DMS79 (cell line): ENCODE data around the gene ADIPOR2.

ENCODE experiments used
- DNase-seq: peaks from one replicate; lab custom pipeline; 2025; lab: John Stamatoyannopoulos, UW

ADIPOR2 gene

DNA sequence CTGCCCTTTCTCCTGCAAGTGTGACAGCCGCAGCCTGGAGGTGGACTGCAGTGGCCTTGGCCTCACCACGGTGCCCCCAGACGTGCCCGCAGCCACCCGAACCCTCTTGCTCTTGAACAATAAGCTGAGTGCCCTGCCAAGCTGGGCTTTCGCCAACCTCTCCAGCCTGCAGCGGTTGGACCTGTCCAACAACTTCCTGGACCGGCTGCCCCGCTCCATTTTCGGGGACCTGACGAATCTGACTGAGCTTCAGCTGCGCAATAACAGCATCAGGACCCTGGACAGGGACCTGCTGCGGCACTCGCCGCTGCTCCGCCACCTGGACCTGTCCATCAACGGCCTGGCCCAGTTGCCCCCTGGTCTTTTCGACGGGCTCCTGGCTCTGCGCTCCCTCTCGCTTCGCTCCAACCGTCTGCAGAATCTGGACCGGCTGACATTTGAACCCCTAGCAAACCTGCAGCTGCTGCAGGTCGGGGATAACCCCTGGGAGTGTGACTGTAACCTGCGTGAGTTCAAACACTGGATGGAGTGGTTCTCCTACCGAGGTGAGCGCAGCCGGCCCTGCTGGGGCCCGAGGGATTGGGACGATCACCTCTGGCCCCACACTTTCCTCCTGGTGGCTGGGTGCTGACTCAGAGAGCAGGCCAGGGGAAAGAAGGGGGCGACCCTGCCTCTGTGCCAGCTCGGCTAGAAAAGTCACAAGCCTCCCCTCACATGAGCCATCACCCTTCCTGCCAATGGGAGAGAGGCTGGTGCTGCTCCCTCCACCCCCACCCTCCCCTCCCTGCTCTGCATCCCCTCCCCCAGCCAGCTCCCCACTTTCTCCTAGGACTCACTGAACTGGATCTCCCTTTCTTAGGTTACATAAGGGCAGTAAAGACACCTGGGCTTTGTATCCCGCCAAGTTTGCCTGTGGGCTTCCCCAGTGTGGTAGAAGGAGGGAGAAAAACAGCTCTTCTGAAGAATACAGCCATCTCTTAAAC lies 140.4 kb downstream of the ADIPOR2 start:
- DNase-seq: peak; percentile 85

GRCh38 chr12:1832801-1833595 lies 142.1 kb downstream of the ADIPOR2 start:
- no peak for DNase-seq

GRCh38 chr12:1833596-1834028 lies 142.7 kb downstream of the ADIPOR2 start:
- no peak for DNase-seq

DNA sequence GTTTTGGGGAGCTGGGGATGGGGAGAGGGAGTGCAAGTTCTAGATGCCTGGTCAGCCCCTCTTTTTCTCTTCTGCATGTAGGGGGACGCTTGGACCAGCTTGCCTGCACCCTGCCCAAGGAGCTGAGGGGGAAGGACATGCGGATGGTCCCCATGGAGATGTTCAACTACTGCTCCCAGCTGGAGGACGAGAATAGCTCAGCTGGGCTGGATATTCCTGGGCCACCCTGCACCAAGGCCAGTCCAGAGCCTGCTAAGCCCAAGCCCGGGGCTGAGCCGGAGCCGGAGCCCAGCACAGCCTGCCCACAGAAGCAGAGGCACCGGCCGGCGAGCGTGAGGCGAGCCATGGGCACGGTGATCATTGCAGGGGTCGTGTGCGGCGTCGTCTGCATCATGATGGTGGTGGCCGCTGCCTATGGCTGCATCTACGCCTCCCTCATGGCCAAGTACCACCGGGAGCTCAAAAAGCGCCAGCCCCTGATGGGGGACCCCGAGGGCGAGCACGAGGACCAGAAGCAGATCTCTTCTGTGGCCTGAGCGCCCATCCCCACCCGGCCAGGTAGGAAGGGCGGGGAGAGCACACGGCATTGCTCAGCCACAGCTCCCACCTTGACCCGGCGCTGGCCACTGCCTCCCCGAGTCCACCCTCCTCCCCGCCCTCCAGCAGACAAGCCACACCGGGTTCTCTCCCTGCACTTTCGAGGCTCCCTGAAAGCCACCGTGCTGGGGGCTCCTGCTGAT lies 143.5 kb downstream of the ADIPOR2 start:
- no peak for DNase-seq

DNA sequence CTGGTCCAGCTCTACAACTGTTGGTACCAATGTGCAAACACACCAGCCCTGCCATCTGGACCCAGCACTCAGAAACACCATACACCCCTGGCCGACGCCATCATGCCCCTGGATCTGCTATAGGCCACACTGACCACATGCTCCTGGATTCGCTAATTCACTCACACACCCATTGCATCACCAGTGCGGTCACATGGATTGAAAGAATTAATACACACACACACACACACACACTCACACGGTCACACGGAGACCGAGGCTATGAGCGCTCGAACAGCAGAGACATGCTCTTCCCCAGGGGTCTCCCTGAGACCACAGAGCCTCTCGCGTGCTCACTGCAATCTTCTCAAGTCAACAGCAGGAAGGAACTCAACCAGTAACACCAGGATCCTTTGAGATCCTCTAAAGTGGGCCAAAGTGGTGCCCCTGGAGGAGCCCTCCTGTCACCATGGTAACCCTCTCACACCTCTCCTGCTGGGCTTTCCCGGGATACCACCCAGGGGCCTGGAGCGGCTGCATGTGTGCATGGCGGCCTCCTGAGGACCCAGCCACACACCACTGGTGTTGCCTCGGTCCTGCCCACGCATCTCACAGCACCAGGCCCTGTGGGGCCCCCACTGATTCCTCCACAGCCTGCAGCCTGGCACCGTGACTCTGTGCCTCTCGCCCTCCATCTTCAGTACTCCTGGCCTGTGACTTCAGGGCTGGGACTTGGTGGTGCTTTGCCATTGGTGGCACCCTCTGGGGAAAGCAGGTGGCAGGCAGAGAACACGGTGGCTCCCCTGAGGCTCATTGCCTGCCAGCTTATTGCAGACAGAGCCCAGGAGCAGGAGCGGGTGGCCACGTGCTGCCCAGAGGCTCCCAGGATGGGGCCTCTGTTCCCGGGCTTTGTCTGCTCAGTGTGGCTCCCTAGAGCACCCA lies 144.6 kb downstream of the ADIPOR2 start:
- DNase-seq: no peak

DNA sequence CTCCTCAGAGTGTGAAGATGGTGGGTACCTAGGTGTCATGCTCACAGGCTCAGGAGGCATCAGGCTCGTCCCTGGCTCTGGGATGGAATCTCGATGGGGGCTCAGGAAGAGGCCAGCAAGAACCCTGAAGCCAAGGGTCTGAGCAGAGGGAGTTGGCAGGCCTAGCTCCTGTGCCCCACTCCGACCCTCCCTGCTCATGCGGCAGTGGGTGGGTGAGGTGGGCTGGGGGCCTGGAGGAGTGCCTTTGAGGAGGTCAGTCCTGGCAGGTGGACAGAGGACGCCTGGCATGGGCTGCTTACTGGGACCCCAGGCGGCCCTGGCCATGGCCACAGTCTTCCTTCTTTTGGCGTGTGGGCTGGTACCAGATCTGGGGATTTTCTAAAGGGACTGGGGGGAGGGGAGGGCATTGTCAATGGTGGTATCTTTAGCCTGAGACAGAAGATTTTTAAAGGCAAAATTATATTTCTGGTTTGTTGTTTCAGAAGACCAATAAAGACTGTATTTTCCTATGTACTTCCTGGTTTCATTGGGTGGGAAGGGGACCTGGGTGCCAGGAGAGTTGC lies 145.5 kb downstream of the ADIPOR2 start:
- no peak for DNase-seq

DNA sequence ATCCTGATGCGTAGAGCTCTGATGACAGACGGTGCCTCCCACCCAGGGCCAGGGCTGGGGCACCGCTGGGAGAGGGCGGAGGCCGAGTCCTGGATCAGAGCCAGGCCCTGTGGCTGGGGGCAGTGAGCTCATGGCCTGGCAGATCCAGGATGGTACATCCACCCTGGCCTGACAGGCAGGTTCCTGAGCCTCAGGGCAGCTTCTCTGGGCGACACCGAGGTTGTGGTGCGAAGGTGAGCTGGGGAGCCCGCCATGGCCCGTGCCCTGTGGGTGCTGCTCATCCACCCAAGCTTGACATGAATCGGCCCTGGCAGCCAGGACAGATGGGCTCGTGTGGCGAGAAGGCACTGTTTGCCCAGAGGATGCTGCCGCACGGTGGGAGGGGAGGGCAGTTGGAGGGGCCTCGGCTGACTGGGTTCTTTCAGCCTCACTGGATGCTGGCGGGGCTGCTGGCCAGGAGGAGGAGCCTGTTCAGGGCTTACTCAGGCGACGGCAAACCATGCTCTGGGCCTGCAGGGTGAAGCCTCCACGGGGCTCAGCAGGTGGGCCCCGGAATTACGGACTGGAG lies 146.1 kb downstream of the ADIPOR2 start:
- peak; percentile 12 for DNase-seq

DNA sequence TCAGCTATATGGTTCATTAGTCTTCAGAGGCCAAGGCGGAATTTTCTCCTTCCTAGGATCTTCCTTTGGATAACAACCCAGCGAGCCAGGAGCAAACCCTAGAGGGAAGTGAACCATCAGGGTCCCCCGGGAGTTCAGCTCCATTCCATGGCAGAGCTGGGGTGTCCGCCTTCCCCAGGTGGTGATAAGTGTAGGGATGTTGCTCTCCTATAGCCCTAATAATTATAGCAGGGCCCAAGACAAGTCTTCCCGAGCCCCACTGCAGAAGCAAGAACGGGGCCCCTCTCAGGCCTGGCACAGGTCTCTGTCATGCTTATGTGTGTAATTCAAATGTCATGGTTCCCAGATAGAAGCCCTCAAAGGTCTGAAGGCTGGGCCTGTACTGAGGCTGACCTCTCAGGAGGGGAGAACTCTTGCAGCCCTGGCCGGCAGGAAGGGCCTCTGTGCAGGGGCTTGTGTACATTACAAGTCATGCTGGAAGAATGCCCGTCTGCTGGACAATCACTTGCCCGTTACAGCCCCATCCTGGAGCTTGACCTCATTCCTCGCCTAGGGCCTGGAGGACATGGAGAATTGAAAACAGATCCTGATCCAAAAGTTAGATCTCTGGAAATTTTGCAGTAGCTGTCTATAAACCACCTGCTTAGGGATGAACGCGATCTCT lies 146.8 kb downstream of the ADIPOR2 start:
- no peak for DNase-seq
